H1 (cell line): ENCODE data around the gene MPST. TPM values are rescaled to one million over a fixed set of nuclear protein-coding genes. Genes with fewer than 3 reads are reported as not detected.

Experiments used
- CBX8 ChIP-seq: fragments of 300-800, 300-1000 bp; sonication (generic); IDR thresholded peaks from 2 replicates; pipeline ENCODE4 v1.7.1; 2016; ENCODE audit warnings: low read depth, low read length, borderline replicate concordance
- EGR1 ChIP-seq: IDR thresholded peaks from 2 replicates; pipeline ENCODE4 v1.6.1; 2011; ENCODE audit warnings: low read depth, low read length, borderline replicate concordance
- RXRA ChIP-seq: IDR thresholded peaks from 2 replicates; pipeline ENCODE4 v1.6.1; 2011; ENCODE audit warnings: low read depth, mild to moderate bottlenecking, low read length, moderate library complexity; ENCODE audit not compliant: insufficient read depth
- TAF1 ChIP-seq: IDR thresholded peaks from 2 replicates; pipeline ENCODE4 v1.6.1; 2011; ENCODE audit warnings: mild to moderate bottlenecking, low read depth, low read length
- polyA plus RNA-seq, 7 experiments: library from polyadenylated mRNA; depleted of rRNA in 3 of 7; stranded (reverse) in 5 of 7; unstranded in 2 of 7; fragments of >200 nt in 5 of 7; fragments of 200-250 nt in 2 of 7; gene quantifications; 1 replicate in 5 of 7; 2 replicates in 1 of 7; 4 replicates in 1 of 7; pipeline versions ENCODE4 v1.2.1 to v1.2.3, GENCODE V29; 2011 to 2013; ENCODE audit warnings: missing spikeins in 2 of 7, mixed read lengths in 2 of 7
- total RNA-seq: library from RNA; stranded (reverse); fragmentation: NEBNext Ultra II Directional; extraction: Animal tissue kit (Norgen Biotek cat#: 25700); gene quantifications from 2 replicates; pipeline ENCODE4 v1.2.1, GENCODE V29; 2021

Gene MPST
- total and polyA plus RNA-seq, 2 of the 8 experiments (the other 6 are each of a cell fraction or from before 2014, with no cell fraction given): 86.0 to 124 TPM

- TF ChIP-seq CBX8: no peak
- TF ChIP-seq RXRA: no peak
- TF ChIP-seq TAF1: no peak
- no peak for TF ChIP-seq EGR1
Measured at GRCh38 chr22:37037669-37038068, 18.1 kb downstream of the MPST start (continued).
